GM18526 (cell line): ENCODE data around the gene SEC22C.

Source experiments
- POLR2A ChIP-seq: IDR thresholded peaks from 3 replicates; pipeline ENCODE4 v1.6.1; 2011; ENCODE audit not compliant: insufficient read length; ENCODE audit errors: extremely low read depth

SEC22C gene

DNA sequence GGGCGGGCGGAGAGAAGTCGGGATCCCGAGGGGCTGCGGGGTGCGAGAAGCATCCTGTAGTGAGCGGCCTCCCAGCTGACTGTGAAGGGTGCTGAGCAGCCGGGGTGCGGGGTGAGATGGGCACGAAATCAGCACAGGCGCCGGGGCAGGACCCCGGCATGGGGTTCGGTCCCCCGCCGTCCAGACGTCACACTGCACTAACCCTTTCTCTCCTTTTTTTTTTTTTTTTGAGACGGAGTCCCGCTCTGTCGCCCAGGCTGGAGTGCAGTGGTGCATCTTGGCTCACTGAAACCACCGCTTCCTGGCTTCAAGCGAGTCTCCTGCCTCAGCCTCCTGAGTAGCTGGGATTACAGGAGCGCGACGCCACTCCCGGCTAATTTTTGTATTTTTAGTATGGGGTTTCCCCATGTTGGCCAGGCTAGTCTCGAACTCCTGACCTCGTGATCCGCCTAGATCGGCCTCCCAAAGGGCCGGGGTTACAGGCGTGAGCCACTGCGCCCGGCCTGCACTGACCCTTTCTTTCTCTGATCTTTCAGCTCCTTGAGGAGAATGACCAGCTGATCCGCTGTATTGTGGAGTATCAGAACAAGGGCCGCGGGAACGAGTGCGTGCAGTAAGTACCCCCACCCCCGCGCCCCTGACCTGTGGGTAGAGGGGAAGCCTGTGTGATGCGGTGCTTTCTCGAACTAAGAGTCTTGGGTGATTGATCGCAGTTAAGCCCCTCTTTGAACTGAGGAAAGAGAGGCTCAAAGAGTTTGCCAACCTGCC is 9.4 kb upstream of the SEC22C start:
- TF ChIP-seq POLR2A: no peak

DNA sequence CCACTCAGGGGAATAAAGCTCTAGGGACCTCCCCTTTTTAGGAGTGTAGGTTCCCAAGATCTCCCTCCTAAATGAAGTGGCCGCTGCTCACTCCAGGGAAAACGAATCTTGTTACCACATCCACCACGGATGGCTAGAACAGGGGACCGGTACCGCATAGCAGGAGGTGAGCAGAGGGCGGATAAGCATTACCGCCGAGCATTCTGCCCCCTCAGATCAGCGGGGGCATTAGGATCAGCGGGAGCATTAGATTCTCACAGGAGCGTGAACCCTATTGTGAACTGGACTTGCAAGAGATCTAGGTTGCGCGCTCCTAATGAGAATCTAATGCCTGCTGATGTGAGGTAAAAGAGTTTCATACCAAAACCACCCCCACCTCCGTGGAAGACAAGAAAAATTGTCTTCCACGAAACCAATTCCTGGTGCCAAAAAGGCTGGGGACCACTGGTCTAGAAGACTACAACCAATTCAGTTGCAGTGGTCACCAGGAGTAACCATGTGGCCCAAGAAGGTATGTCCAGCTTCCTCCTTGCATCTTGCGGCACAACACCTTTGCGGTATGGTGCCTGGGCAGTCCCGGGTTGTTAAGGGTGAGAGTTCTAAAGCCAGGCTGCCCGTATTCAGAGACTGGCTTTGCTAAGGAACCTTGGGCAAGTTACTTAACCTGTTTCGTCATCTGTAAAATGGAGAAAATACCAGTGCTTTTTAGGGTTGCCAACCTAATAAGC is 7.8 kb upstream of the SEC22C start:
- no peak for TF ChIP-seq POLR2A

DNA sequence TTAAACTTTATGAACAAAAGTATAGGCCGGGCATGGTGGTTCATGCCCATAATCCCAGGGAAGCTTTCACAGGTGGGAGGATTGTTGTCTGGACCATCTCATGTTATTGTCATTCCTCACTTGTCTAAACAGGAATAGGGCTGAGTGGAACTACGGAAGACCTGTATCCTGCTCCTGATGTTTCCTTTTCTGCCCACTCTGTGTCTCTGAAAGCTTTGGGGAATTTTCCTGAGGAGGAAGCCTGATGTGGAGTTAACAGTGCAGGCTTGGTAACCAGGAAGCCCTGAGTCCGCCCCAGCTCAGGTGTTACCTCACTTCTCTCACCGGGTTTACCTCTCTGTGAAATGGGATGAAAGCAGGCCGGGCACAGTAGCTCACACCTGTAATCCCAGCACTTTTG is 6.9 kb upstream of the SEC22C start:
- TF ChIP-seq POLR2A: no peak

DNA sequence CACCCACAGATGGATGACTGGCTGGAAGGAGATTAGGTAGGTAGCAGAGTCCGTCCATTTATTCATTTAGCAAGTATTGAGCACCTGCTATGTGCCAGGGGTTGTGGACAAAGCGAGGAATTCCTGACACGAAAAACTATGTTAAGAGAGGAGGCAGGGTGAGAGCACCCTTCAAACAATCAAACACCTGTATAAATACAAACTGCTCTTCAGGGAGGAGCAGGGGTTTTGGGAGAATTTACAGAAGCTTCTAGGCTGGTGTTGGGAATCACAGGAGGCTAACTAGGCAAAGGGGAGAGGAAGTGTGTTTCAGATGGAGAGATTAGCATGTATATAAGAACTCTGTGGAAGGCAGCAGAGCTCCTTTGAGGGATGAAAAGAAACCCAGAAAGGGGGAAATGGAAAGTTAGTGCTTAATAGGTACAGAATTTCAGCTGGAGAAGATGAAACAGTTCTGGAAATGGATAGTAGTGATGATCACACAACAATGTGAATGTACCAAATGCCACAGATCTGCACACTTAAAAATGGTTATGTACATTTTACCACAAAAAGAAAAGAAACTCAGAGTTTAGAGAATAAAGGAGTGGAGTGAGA is 805 bp upstream of the SEC22C start:
- no peak for TF ChIP-seq POLR2A

DNA sequence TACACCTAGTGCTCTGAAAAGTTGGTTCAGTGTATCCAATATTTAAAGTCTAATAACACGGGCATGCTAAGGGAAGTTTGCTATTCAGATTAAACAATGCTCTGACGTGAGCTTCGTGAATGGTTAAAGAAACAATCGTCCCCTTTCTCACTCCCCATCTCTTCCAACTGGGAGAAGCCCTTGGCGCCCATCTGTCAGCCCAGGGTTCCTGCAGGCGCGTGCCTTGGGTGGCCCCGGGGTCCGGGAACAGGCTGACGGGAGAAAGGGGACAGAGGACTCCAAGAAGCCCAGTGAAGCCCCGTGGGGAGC is 413 bp downstream of the SEC22C start:
- TF ChIP-seq POLR2A: no peak

DNA sequence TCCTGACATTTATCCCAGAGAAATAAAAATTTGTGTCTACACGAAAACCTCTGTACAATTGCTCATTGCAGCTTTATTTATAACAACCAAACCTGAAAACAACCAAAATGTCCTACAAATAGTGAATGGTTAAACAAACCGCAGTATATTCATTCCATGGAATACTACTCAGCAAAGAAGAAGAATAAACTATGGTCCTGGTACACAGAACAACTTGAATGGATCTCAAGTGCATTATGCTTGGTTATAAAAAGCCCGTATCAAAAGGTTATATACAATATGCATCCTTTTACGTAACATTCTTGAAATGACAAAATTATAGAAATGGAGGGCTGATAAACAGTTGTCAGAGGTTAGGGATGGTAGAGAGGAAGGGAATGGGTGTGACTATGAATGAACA is 3.7 kb downstream of the SEC22C start:
- no peak for TF ChIP-seq POLR2A

DNA sequence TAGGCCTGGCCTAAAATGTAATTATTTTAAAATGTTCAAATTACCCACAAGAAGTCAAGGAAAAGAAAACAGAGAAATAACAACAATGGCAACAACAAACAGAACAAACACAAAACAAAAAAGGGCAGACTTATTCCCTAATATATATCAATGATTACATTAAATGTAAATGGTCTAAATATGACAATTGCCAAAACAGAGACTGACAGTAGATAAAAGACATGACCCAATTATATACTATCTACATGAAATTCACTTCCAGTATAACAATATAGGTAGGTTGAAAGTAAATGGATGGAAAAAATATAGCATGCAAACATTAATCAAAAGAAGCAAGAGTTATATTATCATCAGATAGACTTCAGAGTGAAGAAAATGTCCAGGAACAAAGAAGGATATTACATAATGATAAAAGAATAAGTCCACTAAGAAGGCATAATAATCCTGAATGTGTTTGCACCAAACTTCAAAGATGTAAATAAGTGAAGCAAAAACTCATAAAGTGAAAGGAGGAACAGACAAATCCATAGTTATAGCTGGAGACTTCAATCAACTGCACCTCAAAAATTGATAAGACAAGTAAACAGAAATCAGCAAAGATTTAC is 6.5 kb downstream of the SEC22C start:
- TF ChIP-seq POLR2A: no peak

DNA sequence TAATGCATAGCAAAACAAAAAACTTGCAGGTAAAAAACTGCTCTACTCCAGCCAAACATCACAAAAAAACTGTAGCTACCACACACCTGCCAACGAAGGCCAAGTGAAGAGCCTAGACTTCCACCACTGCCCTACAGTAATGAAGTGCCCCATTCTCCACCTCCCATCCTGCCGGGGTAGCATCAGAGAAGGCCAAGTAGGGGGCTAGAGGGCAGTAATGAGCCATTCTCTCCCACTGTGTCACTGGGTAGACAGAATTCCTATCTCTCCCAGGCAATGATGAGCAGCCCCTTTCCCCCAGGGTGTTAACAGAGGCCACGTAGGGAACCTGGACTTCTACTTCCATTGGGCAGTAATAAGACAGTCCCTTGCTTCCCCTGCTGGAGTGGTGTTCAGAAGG is 9.5 kb downstream of the SEC22C start:
- no peak for TF ChIP-seq POLR2A

DNA sequence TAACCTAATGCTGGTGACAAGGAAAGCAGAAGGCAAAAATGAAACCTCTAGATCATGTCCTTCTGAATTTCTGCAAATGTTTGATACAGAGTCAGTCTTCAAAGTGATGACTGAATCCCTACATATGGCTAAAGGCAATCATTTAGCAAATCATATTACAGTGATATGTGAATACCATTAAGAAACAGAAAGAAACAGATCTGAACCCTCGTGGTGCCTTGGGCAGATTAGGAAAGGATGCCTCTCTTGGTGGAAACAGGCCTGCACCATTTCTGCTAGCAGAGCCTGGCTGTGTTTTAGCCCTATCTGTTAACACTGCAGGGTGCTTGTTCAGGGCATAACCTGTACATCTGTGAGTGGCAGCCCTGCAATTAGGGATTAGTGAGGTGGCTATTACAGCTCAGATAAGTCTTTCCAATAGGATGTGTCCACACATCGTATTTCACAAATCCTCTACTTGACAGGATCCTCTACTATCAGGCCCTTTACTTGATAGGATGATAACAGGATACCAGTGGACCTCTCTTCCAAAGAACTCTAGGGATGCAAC is 12.1 kb downstream of the SEC22C start:
- no peak for TF ChIP-seq POLR2A

DNA sequence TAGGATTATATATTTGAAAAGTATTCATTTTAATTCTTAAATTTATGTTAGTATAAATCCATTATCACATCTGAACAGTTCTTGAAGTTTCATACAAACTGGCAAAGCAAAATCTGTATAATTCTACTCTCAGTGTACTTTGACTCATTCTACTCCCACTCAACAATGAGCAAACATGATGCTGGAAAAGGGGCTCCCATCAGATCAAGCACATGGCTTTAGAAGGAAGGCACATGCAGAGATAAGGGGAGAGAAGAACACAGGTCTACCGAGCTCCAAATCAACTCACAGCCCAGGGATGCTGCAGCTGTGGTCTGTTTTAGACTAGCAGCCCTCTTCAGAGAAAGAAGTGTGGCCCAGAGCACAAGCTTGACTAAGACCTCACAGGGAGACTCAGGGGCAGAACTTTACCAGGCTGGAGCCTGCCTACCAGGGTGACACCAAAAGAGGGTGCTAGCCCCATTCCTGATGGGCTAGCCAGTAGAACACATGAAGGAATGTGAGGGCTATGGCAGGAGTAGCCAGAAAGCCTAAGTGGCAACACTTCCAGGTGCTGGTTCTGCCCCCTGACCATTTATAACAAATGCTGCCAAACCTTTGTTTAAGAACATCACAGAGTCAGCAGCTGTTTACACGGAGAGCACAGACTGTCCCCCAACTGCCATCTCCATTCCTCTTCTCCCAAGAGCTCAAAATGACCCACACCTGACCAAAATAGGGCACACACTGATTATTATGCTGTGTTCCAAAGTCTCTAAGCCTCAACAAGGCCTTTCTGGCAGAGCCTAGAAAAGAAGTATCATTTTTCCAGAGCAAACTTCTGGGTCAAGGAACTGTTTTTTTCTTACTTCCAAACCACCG is 19.5 kb downstream of the SEC22C start:
- no peak for TF ChIP-seq POLR2A

DNA sequence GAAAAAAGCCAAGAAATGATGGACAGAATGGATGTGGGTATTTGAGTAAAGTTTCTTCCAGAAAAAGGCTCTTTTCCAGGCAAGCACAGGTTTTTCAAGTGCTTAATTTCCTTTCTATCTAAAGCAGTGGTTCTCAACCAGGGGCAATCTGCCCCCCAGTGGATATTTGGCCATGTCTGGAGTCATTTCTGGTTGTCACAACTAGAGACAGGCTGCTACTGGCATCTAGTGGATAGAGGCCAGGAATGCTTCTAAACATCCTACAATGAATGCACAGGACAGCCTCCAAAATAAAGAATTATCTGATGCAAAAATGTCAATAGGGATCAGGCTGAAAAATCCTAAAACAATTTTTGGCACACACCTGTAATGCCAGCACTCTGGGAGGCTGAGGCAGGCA is 23.9 kb downstream of the SEC22C start:
- TF ChIP-seq POLR2A: no peak

DNA sequence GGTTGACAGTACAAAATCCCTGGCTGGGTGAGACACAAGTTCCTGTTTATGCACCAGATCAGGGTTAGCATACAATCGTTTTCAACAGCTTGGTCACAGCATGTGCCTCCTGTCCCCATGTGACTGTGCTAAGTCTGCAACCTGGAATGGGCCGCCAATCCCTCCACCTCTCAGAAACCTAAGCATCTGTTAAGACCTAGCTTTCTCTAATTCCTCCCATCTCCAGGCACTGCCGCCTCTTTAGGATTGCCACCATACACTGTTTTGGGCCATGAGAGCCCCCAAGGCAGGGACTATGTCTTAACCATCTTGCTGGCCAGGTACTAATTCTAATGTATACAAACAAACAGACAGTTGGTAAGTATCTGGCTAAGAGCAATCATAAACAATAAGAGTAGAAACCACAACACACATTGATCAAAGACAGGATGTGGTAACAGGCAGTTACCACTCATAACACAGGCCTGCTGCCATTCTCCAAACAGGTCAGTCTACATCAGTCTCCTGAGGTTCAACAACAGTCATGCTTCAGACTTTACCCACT is 25.6 kb downstream of the SEC22C start:
- TF ChIP-seq POLR2A: no peak

DNA sequence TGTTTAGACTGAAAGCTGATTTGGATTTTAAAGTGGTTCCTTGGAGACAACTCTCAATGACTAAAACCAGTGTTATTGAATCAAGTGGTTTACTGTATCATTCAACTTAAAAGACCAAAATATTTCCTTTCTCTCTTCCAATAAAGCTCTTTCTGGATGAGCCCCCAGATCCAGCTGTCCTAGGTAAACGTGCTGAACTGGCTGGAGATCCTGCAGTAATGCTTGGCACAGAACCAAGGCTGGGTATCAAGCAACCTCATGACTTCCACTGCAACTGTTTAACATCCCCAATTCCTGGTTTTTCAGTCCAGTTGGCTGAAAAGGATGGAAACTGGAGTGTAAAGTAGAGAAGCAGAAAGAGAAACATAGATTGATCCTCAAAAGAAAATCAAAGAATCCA is 28.9 kb downstream of the SEC22C start:
- TF ChIP-seq POLR2A: no peak

DNA sequence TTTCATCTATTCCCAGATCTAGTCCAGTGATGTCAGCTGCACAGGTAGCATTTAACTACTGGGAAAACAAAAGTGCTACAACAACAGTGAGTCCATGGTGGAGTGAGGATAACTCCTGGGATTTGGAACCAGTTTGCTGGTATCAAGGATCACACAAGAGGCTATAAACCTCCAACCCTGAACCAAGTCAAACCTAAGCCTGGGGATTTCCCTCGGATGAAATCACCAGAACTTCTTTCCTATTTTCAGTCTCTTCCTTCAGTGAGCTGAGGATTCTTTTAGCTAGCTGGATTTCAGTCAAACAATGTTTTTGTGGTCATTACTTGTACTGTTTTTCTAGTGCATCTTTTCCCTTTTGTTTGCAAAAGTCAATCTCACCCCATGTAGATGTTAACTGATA is 31.5 kb downstream of the SEC22C start:
- TF ChIP-seq POLR2A: no peak

DNA sequence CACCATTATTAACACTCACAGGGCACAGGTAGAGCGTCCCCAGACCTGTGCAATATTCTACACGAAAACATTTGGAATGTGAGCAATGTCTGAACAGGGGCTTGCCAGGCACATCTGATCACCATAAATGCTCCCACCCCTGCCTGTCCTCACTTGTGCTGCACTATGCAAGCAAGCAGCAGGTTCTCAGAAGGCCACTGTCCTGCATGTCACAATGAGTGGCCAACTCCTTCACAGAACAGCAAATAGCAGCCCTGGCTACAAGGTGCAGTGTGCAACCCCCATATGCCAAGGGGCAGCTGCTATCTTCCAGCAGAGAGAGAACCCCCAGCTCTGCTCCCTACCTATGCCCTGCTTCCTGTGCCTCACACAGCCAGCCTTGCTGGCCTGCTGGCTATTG is 32.6 kb downstream of the SEC22C start:
- TF ChIP-seq POLR2A: no peak
